ENCODE results near the gene PCP4.

Gene PCP4

GRCh38 chr21:39852726-39853500, 14.3 kb upstream of the PCP4 start:
- Histone ChIP-seq H3K27me3 (replicated peaks; ENCODE audit: control insufficient read depth, insufficient read depth, low read length) (no peaks in the 10 kb centered on the region), H3K36me3 (ENCODE audit: control insufficient read depth, insufficient read depth, low read length) (no peaks in the 10 kb centered on the region), H3K4me3 (replicated peaks; ENCODE audit: low read depth, low read length) (no peak overlapping the region)
- no peak for DNase-seq (ENCODE audit: extremely low read depth, insufficient read length)
- no peak for TF ChIP-seq CTCF (IDR thresholded peaks at IDR 0.05; ENCODE audit: insufficient read depth, low read length, poor library complexity, severe bottlenecking)

- DNase-seq (ENCODE audit: extremely low read depth, insufficient read length), result no peak
- Histone ChIP-seq H3K36me3 (ENCODE audit: control insufficient read depth, insufficient read depth, low read length) (no peaks in the 10 kb centered on the region), H3K27me3 (replicated peaks; ENCODE audit: control insufficient read depth, insufficient read depth, low read length) (no peaks in the 10 kb centered on the region), H3K4me3 (replicated peaks; ENCODE audit: low read depth, low read length) (no peak overlapping the region)
- TF ChIP-seq CTCF (IDR thresholded peaks at IDR 0.05; ENCODE audit: insufficient read depth, low read length, poor library complexity, severe bottlenecking), result no peak
Observed at GRCh38 chr21:39854572-39854971, 12.7 kb upstream of the PCP4 start.

- Histone ChIP-seq H3K4me3 (replicated peaks; ENCODE audit: low read depth, low read length) (no peak overlapping the region), H3K27me3 (replicated peaks; ENCODE audit: control insufficient read depth, insufficient read depth, low read length) (no peaks in the 10 kb centered on the region), H3K36me3 (ENCODE audit: control insufficient read depth, insufficient read depth, low read length) (no peaks in the 10 kb centered on the region)
- DNase-seq (ENCODE audit: extremely low read depth, insufficient read length), result no peak
- no peak for TF ChIP-seq CTCF (IDR thresholded peaks at IDR 0.05; ENCODE audit: insufficient read depth, low read length, poor library complexity, severe bottlenecking)
Observed at GRCh38 chr21:39855595-39855994, 11.6 kb upstream of the PCP4 start.

- Histone ChIP-seq H3K36me3 (ENCODE audit: control insufficient read depth, insufficient read depth, low read length) (no peaks in the 10 kb centered on the region), H3K27me3 (replicated peaks; ENCODE audit: control insufficient read depth, insufficient read depth, low read length) (no peaks in the 10 kb centered on the region), H3K4me3 (replicated peaks; ENCODE audit: low read depth, low read length) (no peak overlapping the region)
- DNase-seq (ENCODE audit: extremely low read depth, insufficient read length), result no peak
- TF ChIP-seq CTCF (IDR thresholded peaks at IDR 0.05; ENCODE audit: insufficient read depth, low read length, poor library complexity, severe bottlenecking), result no peak
Observed at GRCh38 chr21:39860600-39860999, 6.6 kb upstream of the PCP4 start.

- TF ChIP-seq CTCF (IDR thresholded peaks at IDR 0.05; ENCODE audit: insufficient read depth, low read length, poor library complexity, severe bottlenecking), result no peak
- H3K27me3 ChIP-seq (replicated peaks; ENCODE audit: control insufficient read depth, insufficient read depth, low read length), result no peaks in the 10 kb centered on the region
- no peaks in the 10 kb centered on the region for H3K36me3 ChIP-seq (ENCODE audit: control insufficient read depth, insufficient read depth, low read length)
- no peak for DNase-seq (ENCODE audit: extremely low read depth, insufficient read length)
- H3K4me3 ChIP-seq (replicated peaks; ENCODE audit: low read depth, low read length), result no peak overlapping the region
Observed at GRCh38 chr21:39863111-39863510, 4.1 kb upstream of the PCP4 start.

- TF ChIP-seq CTCF (IDR thresholded peaks at IDR 0.05; ENCODE audit: insufficient read depth, low read length, poor library complexity, severe bottlenecking), result no peak
- H3K36me3 ChIP-seq (ENCODE audit: control insufficient read depth, insufficient read depth, low read length), result no peaks in the 10 kb centered on the region
- no peak overlapping the region for H3K4me3 ChIP-seq (replicated peaks; ENCODE audit: low read depth, low read length)
- DNase-seq (ENCODE audit: extremely low read depth, insufficient read length), result no peak
- no peaks in the 10 kb centered on the region for H3K27me3 ChIP-seq (replicated peaks; ENCODE audit: control insufficient read depth, insufficient read depth, low read length)
Observed at GRCh38 chr21:39866093-39866492, 1.1 kb upstream of the PCP4 start.

Measured in GM06990 (cell line).